HepG2 (cell line): ENCODE measurements around the gene PEAR1. TPM values are rescaled to one million over a fixed set of nuclear protein-coding genes. Genes with fewer than 3 reads are reported as not detected.

Experiments
- ATAC-seq: fragments of 200-7000 bp; cut with Tn5 transposase; 3 replicates; pipeline ENCODE4 v1.9.1; 2020; ENCODE audit warnings: mild to moderate bottlenecking, moderate library complexity
- BruUV-seq: library from RNA; stranded (reverse); fragments of 400-500 nt; replicated peaks from 2 replicates; lab custom pipeline; 2021; lab: Mats Ljungman, UMichigan
- CTCF ChIA-PET: fragments of 300-600 bp; formaldehyde crosslinking; extraction: SDS; loops from one replicate; lab custom pipeline; 2021; ENCODE audit warnings: low total read pairs, inconsistent platforms, low intra/inter-chr PET ratio; lab: Yijun Ruan, JAX
- POLR2A ChIA-PET: fragments of 350-600 bp; sonication (Branson Sonifier 250); formaldehyde crosslinking; loops from one replicate; lab custom pipeline; 2020; ENCODE audit warnings: antibody characterized with exemption, inconsistent platforms; lab: Yijun Ruan, JAX
- DNase-seq: peaks from one replicate; pipeline ENCODE4 v3.0.0-alpha.2; 2015; ENCODE audit warnings: low spot score
- FAIRE-seq: peaks from 3 replicates; lab custom pipeline; 2011; peaks lifted over from hg19 to GRCh38; lab: Jason Lieb, UNC
- H2AFZ ChIP-seq: one replicate; pipeline ENCODE4 v1.6.1; 2011; ENCODE audit warnings: low read length, inconsistent platforms
- H3K27ac ChIP-seq: fragments of 300-600 bp; 3 replicates; pipeline ENCODE4 v1.8.0; 2011; ENCODE audit warnings: mixed run types, mild to moderate bottlenecking, mixed read lengths, low read length, inconsistent platforms; ENCODE audit not compliant: insufficient read depth; ENCODE audit errors: extremely low read length
- H3K27me3 ChIP-seq, 2 experiments: fragments of 200-600 bp in 1 of 2; 2 replicates in 1 of 2; 3 replicates in 1 of 2; pipeline versions ENCODE4 v1.6.0 to v1.8.0; 2011; ENCODE audit warnings: low read length in 2 of 2, mild to moderate bottlenecking in 2 of 2, moderate library complexity in 2 of 2, inconsistent platforms in 1 of 2; ENCODE audit not compliant: insufficient read depth in 2 of 2, control insufficient read depth in 1 of 2
- H3K36me3 ChIP-seq, 2 experiments: fragments of 200-600 bp in 1 of 2; replicated peaks in 1 of 2; 2 replicates in 1 of 2; 3 replicates in 1 of 2; pipeline versions ENCODE4 v1.5.1 to v1.8.0; 2011; ENCODE audit warnings: low read length in 2 of 2, inconsistent platforms in 1 of 2; ENCODE audit not compliant: insufficient read depth in 2 of 2, control insufficient read depth in 1 of 2
- H3K4me1 ChIP-seq: 2 replicates; pipeline ENCODE4 v1.5.1; 2012; ENCODE audit warnings: low read length, inconsistent platforms; ENCODE audit not compliant: insufficient read depth
- H3K4me2 ChIP-seq: 2 replicates; pipeline ENCODE4 v1.6.0; 2011; ENCODE audit warnings: low read depth, low read length, inconsistent platforms
- H3K4me3 ChIP-seq, 3 experiments: fragments of 200-600 bp in 1 of 3; sonication (generic), shearing (Covaris generic) in 1 of 3; replicated peaks in 1 of 3; 2 replicates each; pipeline ENCODE4 v1.5.1; 2011 to 2016; ENCODE audit warnings: low read length in 3 of 3, inconsistent platforms in 2 of 3, low read depth in 2 of 3, mild to moderate bottlenecking in 2 of 3, control low read depth in 1 of 3, mixed read lengths in 1 of 3; ENCODE audit not compliant: insufficient read depth in 1 of 3
- H3K79me2 ChIP-seq: one replicate; pipeline ENCODE4 v1.6.1; 2011; ENCODE audit warnings: low read length, inconsistent platforms; ENCODE audit not compliant: insufficient read depth
- H3K9ac ChIP-seq: 2 replicates; pipeline ENCODE4 v1.6.0; 2011; ENCODE audit warnings: mild to moderate bottlenecking, low read depth, low read length, inconsistent platforms; ENCODE audit not compliant: insufficient read depth
- H3K9me3 ChIP-seq: 2 replicates; pipeline ENCODE4 v1.5.1; 2012; ENCODE audit warnings: mild to moderate bottlenecking, low read length
- H4K20me1 ChIP-seq: 2 replicates; pipeline ENCODE4 v1.6.0; 2011; ENCODE audit warnings: inconsistent platforms, mild to moderate bottlenecking, low read length, moderate library complexity; ENCODE audit not compliant: insufficient read depth
- ASH2L ChIP-seq: fragments of 300-600, 200-600 bp; sonication (generic); IDR thresholded peaks from 2 replicates; pipeline ENCODE4 v1.7.0; 2017; ENCODE audit warnings: low read depth, mild to moderate bottlenecking, moderate library complexity, mixed read lengths, low read length; ENCODE audit not compliant: insufficient read length
- DMAP1 ChIP-seq: IDR thresholded peaks from 2 replicates; pipeline ENCODE4 v1.6.1; 2016
- MED1 ChIP-seq: sonication (generic); formaldehyde crosslinking; IDR thresholded peaks from 2 replicates; pipeline ENCODE4 v1.4.0; 2020; ENCODE audit warnings: missing genetic modification reagents
- MTF1 ChIP-seq: sonication (generic); formaldehyde crosslinking; IDR thresholded peaks from 2 replicates; pipeline ENCODE4 v1.5.0; 2020; ENCODE audit warnings: missing genetic modification reagents
- MYC ChIP-seq: sonication (generic); formaldehyde crosslinking; IDR thresholded peaks from 2 replicates; pipeline ENCODE4 v1.9.0; 2021; ENCODE audit warnings: missing genetic modification reagents, borderline replicate concordance
- NFKB2 ChIP-seq: sonication (generic); formaldehyde crosslinking; IDR thresholded peaks from 2 replicates; pipeline ENCODE4 v1.4.0; 2020; ENCODE audit warnings: missing genetic modification reagents, borderline replicate concordance
- RAD51 ChIP-seq: fragments of 450-650 bp; IDR thresholded peaks from 2 replicates; pipeline ENCODE4 v1.6.1; 2016; ENCODE audit warnings: borderline replicate concordance
- TGIF2 ChIP-seq: IDR thresholded peaks from 2 replicates; pipeline ENCODE4 v1.6.1; 2016; ENCODE audit warnings: control low read depth, missing compliant biosample characterization
- ZBTB7A ChIP-seq: sonication (generic); formaldehyde crosslinking; IDR thresholded peaks from 2 replicates; pipeline ENCODE4 v1.8.0; 2022; ENCODE audit warnings: mild to moderate bottlenecking, missing genetic modification reagents
- ZFP41 ChIP-seq: sonication (generic); formaldehyde crosslinking; IDR thresholded peaks from 2 replicates; pipeline ENCODE4 v1.4.0; 2020; ENCODE audit warnings: mild to moderate bottlenecking, missing genetic modification reagents, borderline replicate concordance
- ZNF24 ChIP-seq: fragments of 450-650 bp; IDR thresholded peaks from 2 replicates; pipeline ENCODE4 v1.6.1; 2017; ENCODE audit warnings: antibody characterized with exemption, mild to moderate bottlenecking
- ZNF251 ChIP-seq: sonication (generic); formaldehyde crosslinking; IDR thresholded peaks from 2 replicates; pipeline ENCODE4 v1.9.0; 2021; ENCODE audit warnings: mild to moderate bottlenecking, missing genetic modification reagents
- ZNF33B ChIP-seq: sonication (generic); formaldehyde crosslinking; IDR thresholded peaks from 2 replicates; pipeline ENCODE4 v1.5.1; 2020; ENCODE audit warnings: mild to moderate bottlenecking, missing genetic modification reagents
- ZNF367 ChIP-seq: sonication (generic); formaldehyde crosslinking; IDR thresholded peaks from 2 replicates; pipeline ENCODE4 v1.4.0; 2020; ENCODE audit warnings: missing genetic modification reagents, borderline replicate concordance
- ZNF878 ChIP-seq: sonication (generic); formaldehyde crosslinking; IDR thresholded peaks from 2 replicates; pipeline ENCODE4 v1.8.1; 2023; ENCODE audit warnings: mild to moderate bottlenecking, missing genetic modification reagents, moderate library complexity
- WGBS: methylation state at CpG from one replicate; pipeline ENCODE4 v1.1.6; 2017; ENCODE audit warnings: low lambda C conversion rate; 5-methylcytosine and 5-hydroxymethylcytosine counted together
- in situ Hi-C: cut with HindIII; loops from 2 replicates; pipeline ENCODE4 v1.10.0; 2017; ENCODE audit warnings: low pct_unique_long_range_greater_than_20kb; ENCODE audit not compliant: extremely low pct_ligation_motif_present
- intact Hi-C: fragments of 100-400 bp; cut with micrococcal nuclease; formaldehyde crosslinking; loops from one replicate; pipeline ENCODE4 v1.10.0; 2022; ENCODE audit not compliant: unreplicated experiment
- polyA plus RNA-seq, 8 experiments: library from polyadenylated mRNA; depleted of rRNA in 3 of 8; stranded (reverse) in 7 of 8; unstranded in 1 of 8; fragments of >200 nt; fragmentation: Illumina TruSeq in 4 of 8; extraction: Trizol in 4 of 8; gene quantifications; 2 replicates each; pipeline versions ENCODE4 v1.2.1 to v1.2.3, GENCODE V29; 2011 to 2016; ENCODE audit warnings: low read depth in 4 of 8, missing spikeins in 1 of 8, mixed read lengths in 1 of 8; ENCODE audit not compliant: insufficient read depth in 1 of 8
- total RNA-seq, 5 experiments: library from RNA; depleted of rRNA; stranded (reverse); fragments of >200 nt; fragmentation: Illumina TruSeq; extraction: Trizol; gene quantifications; 2 replicates each; pipeline ENCODE4 v1.2.3, GENCODE V29; 2016; ENCODE audit warnings: low read depth in 1 of 5
- TF ChIP-seq, protein P1 (sequence below): sonication (generic); formaldehyde crosslinking; IDR thresholded peaks from 2 replicates; pipeline ENCODE4 v1.4.0; 2020; ENCODE audit warnings: missing genetic modification reagents, borderline replicate concordance

PEAR1 gene
- total and polyA plus RNA-seq, 2 of the 13 experiments (the other 11 are each of a cell fraction or from before 2014, with no cell fraction given) = 0.27 to 0.41 TPM

DNA sequence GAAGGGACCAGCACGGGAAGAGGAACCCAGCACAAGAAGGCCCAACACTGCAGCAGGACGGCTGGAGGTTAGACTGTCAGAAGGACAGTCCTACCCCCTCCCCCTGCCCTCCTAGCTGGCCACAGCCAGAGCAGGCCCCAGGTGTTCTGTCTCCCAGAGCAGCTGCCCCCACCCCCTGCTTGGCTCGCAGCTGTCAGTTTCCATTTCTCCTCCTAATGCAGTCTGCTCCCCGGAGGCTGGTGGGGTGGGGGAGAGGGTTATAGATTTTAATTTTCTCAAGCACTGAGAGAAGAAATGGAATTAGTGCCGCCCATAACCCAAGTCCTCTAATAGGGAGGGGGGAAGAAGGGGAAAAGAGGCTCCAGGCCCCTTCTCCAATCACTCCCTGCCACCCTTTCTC, 13.0 kb upstream of the PEAR1 start:
- Histone ChIP-seq H4K20me1 (no peaks in the 10 kb centered on the region), H3K36me3 (no peaks in the 10 kb centered on the region), H3K4me3 (no peak overlapping the region), H3K4me1 (no peaks in the 10 kb centered on the region), H3K9me3 (no peaks in the 10 kb centered on the region), H3K9ac (no peak overlapping the region), H3K27ac (no peak overlapping the region), H3K4me2 (no peak overlapping the region), H2AFZ (no peak overlapping the region), H3K79me2 (no peaks in the 10 kb centered on the region), H3K27me3 (peaks cover 19 to 92% of the 10 kb centered on the region in 2 experiments; a peak in 4 of 5 replicates)
- intact Hi-C loops (no loop called here), in situ Hi-C loops (no loop called here)
- FAIRE-seq (no peak), DNase-seq (no peak), ATAC-seq (no peak)
- 13% methylated on average over 4 of the region's 5 CpGs for WGBS
- TF ChIP-seq MED1 (CRISPR knock-in tag) (no peak), ZNF33B (CRISPR knock-in tag) (no peak), ZNF878 (no peak), TGIF2 (CRISPR knock-in tag) (no peak), ZBTB7A (CRISPR knock-in tag) (no peak), ZNF24 (no peak), RAD51 (no peak), ZNF367 (no peak), MYC (no peak), NFKB2 (CRISPR knock-in tag) (no peak), DMAP1 (no peak), ZNF251 (CRISPR knock-in tag) (no peak), MTF1 (no peak), ASH2L (no peak), ZFP41 (CRISPR knock-in tag) (no peak)
- TF ChIP-seq, protein P1, sequence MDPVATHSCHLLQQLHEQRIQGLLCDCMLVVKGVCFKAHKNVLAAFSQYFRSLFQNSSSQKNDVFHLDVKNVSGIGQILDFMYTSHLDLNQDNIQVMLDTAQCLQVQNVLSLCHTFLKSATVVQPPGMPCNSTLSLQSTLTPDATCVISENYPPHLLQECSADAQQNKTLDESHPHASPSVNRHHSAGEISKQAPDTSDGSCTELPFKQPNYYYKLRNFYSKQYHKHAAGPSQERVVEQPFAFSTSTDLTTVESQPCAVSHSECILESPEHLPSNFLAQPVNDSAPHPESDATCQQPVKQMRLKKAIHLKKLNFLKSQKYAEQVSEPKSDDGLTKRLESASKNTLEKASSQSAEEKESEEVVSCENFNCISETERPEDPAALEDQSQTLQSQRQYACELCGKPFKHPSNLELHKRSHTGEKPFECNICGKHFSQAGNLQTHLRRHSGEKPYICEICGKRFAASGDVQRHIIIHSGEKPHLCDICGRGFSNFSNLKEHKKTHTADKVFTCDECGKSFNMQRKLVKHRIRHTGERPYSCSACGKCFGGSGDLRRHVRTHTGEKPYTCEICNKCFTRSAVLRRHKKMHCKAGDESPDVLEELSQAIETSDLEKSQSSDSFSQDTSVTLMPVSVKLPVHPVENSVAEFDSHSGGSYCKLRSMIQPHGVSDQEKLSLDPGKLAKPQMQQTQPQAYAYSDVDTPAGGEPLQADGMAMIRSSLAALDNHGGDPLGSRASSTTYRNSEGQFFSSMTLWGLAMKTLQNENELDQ = no peak
- BruUV-seq = no TSS peak
- POLR2A ChIA-PET = no interaction called here
- CTCF ChIA-PET = no interaction called here
